ENCODE data around the gene PPP3CA.

- TF ChIP-seq EZH2 (IDR thresholded peaks at IDR 0.05; ENCODE audit: low read depth): no peak
- TF ChIP-seq CTCF (conservative IDR thresholded peaks at IDR 0.05): no peak
Observed at GRCh38 chr4:101307899-101308298, 39.4 kb downstream of the PPP3CA start.
